GM19467 (cell line): Measurements from ENCODE around the gene MAD1L1.
"Not testable (repeated sequence)": the region's sequence is repeated elsewhere in the genome, so short reads cannot be mapped to it uniquely, and the experiment has no call there.

Experiments
- ATAC-seq: cut with Tn5 transposase; IDR thresholded peaks from one replicate; pipeline ENCODE4 v1.9.1; 2021; ENCODE audit warnings: mild to moderate bottlenecking, moderate library complexity; ENCODE audit not compliant: unreplicated experiment

MAD1L1 gene

GRCh38 chr7:1831933-1832535 is 400.7 kb downstream of the MAD1L1 start:
- ATAC-seq: not testable (repeated sequence)

GRCh38 chr7:1831471-1831870 is 401.3 kb downstream of the MAD1L1 start:
- ATAC-seq: not testable (repeated sequence)

- not testable (repeated sequence) for ATAC-seq
Observed at GRCh38 chr7:1829668-1830067, 403.1 kb downstream of the MAD1L1 start.

GRCh38 chr7:1829111-1829510 is 403.6 kb downstream of the MAD1L1 start:
- no peak for ATAC-seq

GRCh38 chr7:1828170-1828569 is 404.6 kb downstream of the MAD1L1 start:
- not testable (repeated sequence) for ATAC-seq

GRCh38 chr7:1827521-1827981 is 405.2 kb downstream of the MAD1L1 start:
- not testable (repeated sequence) for ATAC-seq

- not testable (repeated sequence) for ATAC-seq
Observed at GRCh38 chr7:1826931-1827330, 405.8 kb downstream of the MAD1L1 start.

GRCh38 chr7:1825897-1826741 is 406.6 kb downstream of the MAD1L1 start:
- ATAC-seq: no peak

GRCh38 chr7:1825647-1825896 is 407.2 kb downstream of the MAD1L1 start:
- ATAC-seq: not testable (repeated sequence)

- not testable (repeated sequence) for ATAC-seq
Observed at GRCh38 chr7:1824882-1825646, 407.7 kb downstream of the MAD1L1 start.

- not testable (repeated sequence) for ATAC-seq
Observed at GRCh38 chr7:1824151-1824881, 408.4 kb downstream of the MAD1L1 start.

- no peak for ATAC-seq
Observed at GRCh38 chr7:1823376-1824150, 409.2 kb downstream of the MAD1L1 start.

GRCh38 chr7:1819259-1819841 is 413.4 kb downstream of the MAD1L1 start:
- no peak for ATAC-seq

GRCh38 chr7:1818575-1819258 is 414.0 kb downstream of the MAD1L1 start:
- no peak for ATAC-seq

GRCh38 chr7:1817061-1817712 is 415.6 kb downstream of the MAD1L1 start:
- no peak for ATAC-seq

GRCh38 chr7:1816451-1816850 is 416.3 kb downstream of the MAD1L1 start:
- ATAC-seq: not testable (repeated sequence)

GRCh38 chr7:1815551-1816281 is 417.0 kb downstream of the MAD1L1 start:
- ATAC-seq: not testable (repeated sequence)

- no peak for ATAC-seq
Observed at GRCh38 chr7:1815051-1815481, 417.7 kb downstream of the MAD1L1 start.
